H9 (cell line): ENCODE results near the gene TOMM7. TPM values are rescaled to one million over a fixed set of nuclear protein-coding genes. Genes with fewer than 3 reads are reported as not detected.
A peak's percentile ranks its signal among the peaks of the same experiment; 100 is the strongest.

Experiments
- DNase-seq: peaks from one replicate; pipeline ENCODE4 v3.0.0-alpha.2; 2017
- H2AFZ ChIP-seq: one replicate; pipeline ENCODE4 v1.6.1; 2013; ENCODE audit warnings: mild to moderate bottlenecking, low read length, control low read depth, moderate library complexity
- H2AK5ac ChIP-seq: 2 replicates; pipeline ENCODE4 v1.6.1; 2013; ENCODE audit warnings: low read length, control low read depth, mixed read lengths; ENCODE audit not compliant: insufficient read length
- H2BK120ac ChIP-seq: one replicate; pipeline ENCODE4 v1.6.1; 2013; ENCODE audit warnings: low read depth, mild to moderate bottlenecking, low read length, control low read depth, inconsistent platforms; ENCODE audit not compliant: poor library complexity, severe bottlenecking
- H2BK12ac ChIP-seq: 2 replicates; pipeline ENCODE4 v1.6.1; 2013; ENCODE audit warnings: low read length, control low read depth, mixed read lengths, low read depth; ENCODE audit not compliant: insufficient read length
- H2BK15ac ChIP-seq: 2 replicates; pipeline ENCODE4 v1.6.1; 2013; ENCODE audit warnings: low read depth, low read length, control low read depth
- H2BK20ac ChIP-seq: one replicate; pipeline ENCODE4 v1.6.1; 2013; ENCODE audit warnings: low read depth, mild to moderate bottlenecking, low read length, control low read depth, inconsistent platforms; ENCODE audit not compliant: poor library complexity, severe bottlenecking
- H2BK5ac ChIP-seq: 2 replicates; pipeline ENCODE4 v1.6.1; 2013; ENCODE audit warnings: low read length, control low read depth, mixed read lengths; ENCODE audit not compliant: insufficient read length
- H3K14ac ChIP-seq: 2 replicates; pipeline ENCODE4 v1.6.1; 2013; ENCODE audit warnings: low read length, control low read depth; ENCODE audit not compliant: insufficient read depth
- H3K18ac ChIP-seq: 2 replicates; pipeline ENCODE4 v1.6.1; 2013; ENCODE audit warnings: low read depth, mild to moderate bottlenecking, mixed read lengths, low read length, control low read depth; ENCODE audit not compliant: insufficient read length
- H3K23ac ChIP-seq: 2 replicates; pipeline ENCODE4 v1.6.1; 2013; ENCODE audit warnings: low read length, control low read depth, mixed read lengths, low read depth; ENCODE audit not compliant: insufficient read length
- H3K23me2 ChIP-seq: 2 replicates; pipeline ENCODE4 v1.6.1; 2013; ENCODE audit warnings: low read depth, mild to moderate bottlenecking, mixed read lengths, low read length, control low read depth; ENCODE audit not compliant: insufficient read length, poor library complexity, severe bottlenecking
- H3K27ac ChIP-seq: 2 replicates; pipeline ENCODE4 v1.5.1; 2013; ENCODE audit warnings: low read length, control low read depth, mixed read lengths, low read depth; ENCODE audit not compliant: insufficient read length
- H3K27me3 ChIP-seq: 2 replicates; pipeline ENCODE4 v1.6.1; 2013; ENCODE audit warnings: low read length, control low read depth, inconsistent platforms; ENCODE audit not compliant: insufficient read depth
- H3K4ac ChIP-seq: 2 replicates; pipeline ENCODE4 v1.6.1; 2013; ENCODE audit warnings: low read depth, mild to moderate bottlenecking, control low read depth, inconsistent platforms, low read length, moderate library complexity
- H3K4me1 ChIP-seq: 2 replicates; pipeline ENCODE4 v1.6.1; 2013; ENCODE audit warnings: low read length, control low read depth, inconsistent platforms; ENCODE audit not compliant: insufficient read depth
- H3K4me2 ChIP-seq: 2 replicates; pipeline ENCODE4 v1.6.1; 2013; ENCODE audit warnings: low read length, control low read depth, mixed read lengths; ENCODE audit not compliant: insufficient read length, insufficient read depth
- H3K56ac ChIP-seq: 2 replicates; pipeline ENCODE4 v1.6.1; 2013; ENCODE audit warnings: low read depth, mild to moderate bottlenecking, mixed read lengths, low read length, control low read depth; ENCODE audit not compliant: insufficient read length
- H3K79me1 ChIP-seq: 2 replicates; pipeline ENCODE4 v1.6.1; 2013; ENCODE audit warnings: low read depth, mild to moderate bottlenecking, moderate library complexity, low read length, control low read depth, inconsistent platforms; ENCODE audit not compliant: insufficient read depth, poor library complexity, severe bottlenecking
- H3K79me2 ChIP-seq: 2 replicates; pipeline ENCODE4 v1.6.1; 2013; ENCODE audit warnings: low read length, control low read depth, inconsistent platforms; ENCODE audit not compliant: insufficient read depth
- H3K9ac ChIP-seq: 2 replicates; pipeline ENCODE4 v1.6.1; 2013; ENCODE audit warnings: low read length, control low read depth, mixed read lengths; ENCODE audit not compliant: insufficient read length; ENCODE audit errors: extremely low read depth
- H3K9me3 ChIP-seq: one replicate; pipeline ENCODE4 v1.6.1; 2013; ENCODE audit warnings: low read depth, low read length, inconsistent platforms; ENCODE audit not compliant: control insufficient read depth
- H3T11ph ChIP-seq: one replicate; pipeline ENCODE4 v1.6.1; 2013; ENCODE audit warnings: mild to moderate bottlenecking, low read length, control low read depth, inconsistent platforms
- H4K20me1 ChIP-seq: one replicate; pipeline ENCODE4 v1.6.1; 2013; ENCODE audit not compliant: control insufficient read depth, insufficient read length, insufficient read depth
- H4K5ac ChIP-seq: 2 replicates; pipeline ENCODE4 v1.6.1; 2013; ENCODE audit warnings: low read depth, mild to moderate bottlenecking, mixed read lengths, low read length, control low read depth; ENCODE audit not compliant: insufficient read length
- H4K8ac ChIP-seq: replicated peaks from 2 replicates; pipeline ENCODE4 v1.6.1; 2013; ENCODE audit warnings: low read length, control low read depth, mixed read lengths, low read depth; ENCODE audit not compliant: insufficient read length
- H4K91ac ChIP-seq: 2 replicates; pipeline ENCODE4 v1.6.1; 2013; ENCODE audit warnings: low read depth, mild to moderate bottlenecking, moderate library complexity, mixed read lengths, low read length, control low read depth; ENCODE audit not compliant: insufficient read length
- H3K27ac Mint-ChIP-seq, 3 experiments: 2 replicates in 2 of 3; 3 replicates in 1 of 3; pipeline ENCODE4 v1.8.0; 2020 to 2021; ENCODE audit warnings: mixed read lengths in 3 of 3, mild to moderate bottlenecking in 1 of 3, moderate library complexity in 1 of 3
- H3K27me3 Mint-ChIP-seq: 2 replicates; pipeline ENCODE4 v1.8.0; 2021; ENCODE audit warnings: low read depth, mild to moderate bottlenecking, moderate library complexity, mixed read lengths
- H3K36me3 Mint-ChIP-seq, 3 experiments: 2 replicates in 2 of 3; 3 replicates in 1 of 3; pipeline ENCODE4 v1.8.0; 2020 to 2021; ENCODE audit warnings: low read depth in 3 of 3, mixed read lengths in 3 of 3; ENCODE audit not compliant: insufficient read depth in 1 of 3
- H3K4me1 Mint-ChIP-seq, 2 experiments: 2 replicates each; pipeline ENCODE4 v1.8.0; 2020; ENCODE audit warnings: mixed read lengths in 2 of 2
- H3K4me3 Mint-ChIP-seq, 2 experiments: 2 replicates in 1 of 2; 3 replicates in 1 of 2; pipeline ENCODE4 v1.8.0; 2020 to 2021; ENCODE audit warnings: mild to moderate bottlenecking in 2 of 2, mixed read lengths in 2 of 2, moderate library complexity in 1 of 2
- H3K9me3 Mint-ChIP-seq, 2 experiments: 2 replicates in 1 of 2; 3 replicates in 1 of 2; pipeline ENCODE4 v1.8.0; 2020; ENCODE audit warnings: mild to moderate bottlenecking in 2 of 2, mixed read lengths in 2 of 2, moderate library complexity in 1 of 2
- CTCF ChIP-seq: fragments of 200-600 bp; sonication (generic); conservative IDR thresholded peaks from 3 replicates; pipeline ENCODE4 v1.8.0; 2021; ENCODE audit warnings: antibody characterized with exemption, mild to moderate bottlenecking
- WGBS: extraction: QIAGEN DNeasy Blood & Tissue Kit; methylation state at CpG from one replicate; pipeline ENCODE4 v1.1.7; 2013; ENCODE audit warnings: missing lambda C conversion rate, low lambda C conversion rate, mixed read lengths; ENCODE audit not compliant: insufficient read length; ENCODE audit errors: extremely low coverage; 5-methylcytosine and 5-hydroxymethylcytosine counted together
- total RNA-seq: library from RNA; stranded (reverse); gene quantifications from 2 replicates; pipeline ENCODE4 v1.2.1, GENCODE V29; 2021

TOMM7 gene
- total RNA-seq, 1 experiment from 2014 or later = 368 TPM

GRCh38 chr7:22859641-22860290, 37.1 kb upstream of the TOMM7 start:
- H3K56ac ChIP-seq = no peak overlapping the region
- no peak overlapping the region for H3K23ac ChIP-seq
- H3K18ac ChIP-seq = no peak overlapping the region
- no peak overlapping the region for H2BK15ac ChIP-seq
- Mint-ChIP-seq H3K27me3 (no peaks in the 10 kb centered on the region), H3K9me3 (no peaks in the 10 kb centered on the region; a peak in 1 of 5 replicates), H3K27ac (peak overlapping the region; percentile 32 to 92 (median 59); a peak in 5 of 7 replicates), H3K36me3 (peaks cover 40 to 75% (median 64%) of the 10 kb centered on the region in 3 experiments), H3K4me1 (peaks cover 38 to 50% of the 10 kb centered on the region in 2 experiments), H3K4me3 (no peak overlapping the region)
- H3K14ac ChIP-seq = no peak overlapping the region
- no peak overlapping the region for H2BK5ac ChIP-seq
- H3K4ac ChIP-seq = no peak overlapping the region
- H2BK20ac ChIP-seq = no peak overlapping the region
- H3K23me2 ChIP-seq = peaks cover 7% of the 10 kb centered on the region
- H4K91ac ChIP-seq = no peak overlapping the region
- TF ChIP-seq CTCF = no peak
- no peaks in the 10 kb centered on the region for H3K27me3 ChIP-seq
- peak overlapping the region; percentile 91 for H3K27ac ChIP-seq
- no peaks in the 10 kb centered on the region for H3K79me2 ChIP-seq
- no peak overlapping the region for H4K8ac ChIP-seq
- H3K79me1 ChIP-seq = no peaks in the 10 kb centered on the region
- no peak overlapping the region for H2AFZ ChIP-seq
- no peaks in the 10 kb centered on the region for H4K20me1 ChIP-seq
- WGBS = no CpG with 5 or more reads among the region's 4 CpGs
- no peak overlapping the region for H3T11ph ChIP-seq
- no peak overlapping the region for H2AK5ac ChIP-seq
- no peak overlapping the region for H4K5ac ChIP-seq
- H3K4me2 ChIP-seq = no peak overlapping the region
- no peak overlapping the region for H3K9ac ChIP-seq
- DNase-seq = no peak
- H3K4me1 ChIP-seq = peaks cover 2% of the 10 kb centered on the region; the same call in 1 of the 2 replicates
- H3K9me3 ChIP-seq = no peaks in the 10 kb centered on the region
- H2BK120ac ChIP-seq = no peak overlapping the region
- H2BK12ac ChIP-seq = no peak overlapping the region
